Dendritic cell treated with granulocyte-macrophage colony-stimulating factor and Interleukin-4, amounts not matched to agents 40 ng/mL and 50 ng/mL, for 4 days (primary cell): Measurements from ENCODE around the gene ANO7.
"Not testable (repeated sequence)": the region's sequence is repeated elsewhere in the genome, so short reads cannot be mapped to it uniquely, and the experiment has no call there.

ENCODE experiments used
- H3K27ac Mint-ChIP-seq: one replicate; pipeline ENCODE4 v1.8.0; 2022; ENCODE audit warnings: mild to moderate bottlenecking, mixed read lengths
- H3K27me3 Mint-ChIP-seq: one replicate; pipeline ENCODE4 v1.8.0; 2022; ENCODE audit warnings: mild to moderate bottlenecking, mixed read lengths
- H3K36me3 Mint-ChIP-seq: one replicate; pipeline ENCODE4 v1.8.0; 2022; ENCODE audit warnings: low read depth, mixed read lengths
- H3K4me1 Mint-ChIP-seq: one replicate; pipeline ENCODE4 v1.8.0; 2022; ENCODE audit warnings: low read depth, mixed read lengths
- H3K4me3 Mint-ChIP-seq: one replicate; pipeline ENCODE4 v1.8.0; 2022; ENCODE audit warnings: mild to moderate bottlenecking, moderate library complexity, mixed read lengths
- H3K9me3 Mint-ChIP-seq: one replicate; pipeline ENCODE4 v1.8.0; 2022; ENCODE audit warnings: mixed read lengths
- intact Hi-C: fragments of 100-400 bp; cut with micrococcal nuclease; formaldehyde crosslinking; loops from one replicate; pipeline ENCODE4 v1.15.0; 2022

ANO7 gene

GRCh38 chr2:241190291-241190981 lies 2.0 kb downstream of the ANO7 start:
- Mint-ChIP-seq H3K9me3 (no peaks in the 10 kb centered on the region), H3K36me3 (no peaks in the 10 kb centered on the region), H3K27me3 (no peaks in the 10 kb centered on the region), H3K4me1 (no peaks in the 10 kb centered on the region), H3K27ac (no peak overlapping the region), H3K4me3 (no peak overlapping the region)
- intact Hi-C loops, result no loop called here

GRCh38 chr2:241191081-241191480 lies 2.6 kb downstream of the ANO7 start:
- H3K9me3 Mint-ChIP-seq, result no peaks in the 10 kb centered on the region
- intact Hi-C loops, result no loop called here
- H3K27me3 Mint-ChIP-seq, result no peaks in the 10 kb centered on the region
- no peaks in the 10 kb centered on the region for H3K36me3 Mint-ChIP-seq
- H3K4me1 Mint-ChIP-seq, result no peaks in the 10 kb centered on the region
- no peak overlapping the region for H3K4me3 Mint-ChIP-seq
- H3K27ac Mint-ChIP-seq, result no peak overlapping the region

GRCh38 chr2:241193271-241193670 lies 4.8 kb downstream of the ANO7 start:
- H3K27me3 Mint-ChIP-seq, result no peaks in the 10 kb centered on the region
- no peaks in the 10 kb centered on the region for H3K36me3 Mint-ChIP-seq
- intact Hi-C loops, result no loop called here
- H3K4me3 Mint-ChIP-seq, result no peak overlapping the region
- H3K9me3 Mint-ChIP-seq, result no peaks in the 10 kb centered on the region
- H3K27ac Mint-ChIP-seq, result no peak overlapping the region
- H3K4me1 Mint-ChIP-seq, result no peaks in the 10 kb centered on the region

GRCh38 chr2:241194811-241195210 lies 6.3 kb downstream of the ANO7 start:
- Mint-ChIP-seq H3K27ac (no peak overlapping the region), H3K4me3 (no peak overlapping the region), H3K4me1 (no peaks in the 10 kb centered on the region), H3K27me3 (no peaks in the 10 kb centered on the region), H3K9me3 (no peaks in the 10 kb centered on the region), H3K36me3 (no peaks in the 10 kb centered on the region)
- intact Hi-C loops, result no loop called here

GRCh38 chr2:241195506-241196130 lies 7.1 kb downstream of the ANO7 start:
- Mint-ChIP-seq H3K4me1 (no peaks in the 10 kb centered on the region), H3K9me3 (no peaks in the 10 kb centered on the region), H3K36me3 (no peaks in the 10 kb centered on the region), H3K4me3 (no peak overlapping the region), H3K27ac (no peak overlapping the region), H3K27me3 (no peaks in the 10 kb centered on the region)
- intact Hi-C loops, result no loop called here

GRCh38 chr2:241197246-241197645 lies 8.8 kb downstream of the ANO7 start:
- H3K36me3 Mint-ChIP-seq, H3K4me3 Mint-ChIP-seq, H3K27ac Mint-ChIP-seq, H3K27me3 Mint-ChIP-seq, H3K4me1 Mint-ChIP-seq, H3K9me3 Mint-ChIP-seq, intact Hi-C loops: not testable (repeated sequence)

GRCh38 chr2:241197947-241198346 lies 9.5 kb downstream of the ANO7 start:
- intact Hi-C loops, result no loop called here
- H3K36me3 Mint-ChIP-seq, result no peaks in the 10 kb centered on the region
- no peaks in the 10 kb centered on the region for H3K9me3 Mint-ChIP-seq
- no peak overlapping the region for H3K4me3 Mint-ChIP-seq
- peaks cover 7% of the 10 kb centered on the region for H3K4me1 Mint-ChIP-seq
- H3K27me3 Mint-ChIP-seq, result no peaks in the 10 kb centered on the region
- H3K27ac Mint-ChIP-seq, result no peak overlapping the region

GRCh38 chr2:241198381-241199279 lies 10.2 kb downstream of the ANO7 start:
- Mint-ChIP-seq H3K4me3 (no peak overlapping the region), H3K27ac (no peak overlapping the region), H3K9me3 (no peaks in the 10 kb centered on the region), H3K4me1 (peaks cover 7% of the 10 kb centered on the region), H3K36me3 (no peaks in the 10 kb centered on the region), H3K27me3 (no peaks in the 10 kb centered on the region)
- intact Hi-C loops, result no loop called here

GRCh38 chr2:241199286-241199685 lies 10.8 kb downstream of the ANO7 start:
- peaks cover 7% of the 10 kb centered on the region for H3K4me1 Mint-ChIP-seq
- H3K27me3 Mint-ChIP-seq, result no peaks in the 10 kb centered on the region
- H3K27ac Mint-ChIP-seq, result no peak overlapping the region
- intact Hi-C loops, result no loop called here
- no peaks in the 10 kb centered on the region for H3K36me3 Mint-ChIP-seq
- no peak overlapping the region for H3K4me3 Mint-ChIP-seq
- H3K9me3 Mint-ChIP-seq, result no peaks in the 10 kb centered on the region

- Mint-ChIP-seq H3K4me3 (no peak overlapping the region), H3K36me3 (no peaks in the 10 kb centered on the region), H3K27ac (no peak overlapping the region), H3K4me1 (peaks cover 7% of the 10 kb centered on the region), H3K27me3 (no peaks in the 10 kb centered on the region), H3K9me3 (no peaks in the 10 kb centered on the region)
- intact Hi-C loops, result no loop called here
Measured at GRCh38 chr2:241199897-241200821, 11.7 kb downstream of the ANO7 start.

- Mint-ChIP-seq H3K4me1 (peaks cover 7% of the 10 kb centered on the region), H3K27ac (no peak overlapping the region), H3K27me3 (no peaks in the 10 kb centered on the region), H3K36me3 (no peaks in the 10 kb centered on the region), H3K4me3 (no peak overlapping the region), H3K9me3 (no peaks in the 10 kb centered on the region)
- intact Hi-C loops, result no loop called here
Measured at GRCh38 chr2:241200822-241201395, 12.4 kb downstream of the ANO7 start.

GRCh38 chr2:241201445-241202267 lies 13.2 kb downstream of the ANO7 start:
- Mint-ChIP-seq H3K4me1 (peaks cover 7% of the 10 kb centered on the region), H3K27ac (no peak overlapping the region), H3K4me3 (no peak overlapping the region), H3K27me3 (no peaks in the 10 kb centered on the region), H3K36me3 (no peaks in the 10 kb centered on the region), H3K9me3 (no peaks in the 10 kb centered on the region)
- intact Hi-C loops, result no loop called here

- Mint-ChIP-seq H3K4me3 (no peak overlapping the region), H3K36me3 (no peaks in the 10 kb centered on the region), H3K4me1 (peaks cover 7% of the 10 kb centered on the region), H3K27ac (no peak overlapping the region), H3K27me3 (no peaks in the 10 kb centered on the region), H3K9me3 (no peaks in the 10 kb centered on the region)
- intact Hi-C loops, result no loop called here
Measured at GRCh38 chr2:241202268-241202585, 13.8 kb downstream of the ANO7 start.
